ENCODE data around the gene SEMA3F. TPM values are rescaled to one million over a fixed set of nuclear protein-coding genes. Genes with fewer than 3 reads are reported as not detected.

SEMA3F gene
- total and polyA plus RNA-seq, 2 of the 4 experiments (the other 2 are of a cell fraction): 7.3 to 23.3 TPM

GRCh38 chr3:50126287-50127211 lies 28.6 kb upstream of the SEMA3F start:
- Histone ChIP-seq H2BK120ac (ENCODE audit: low read depth, low read length) (peak overlapping the region; percentile 90), H3K27ac (ENCODE audit: insufficient read depth, low read length) (peak overlapping the region; percentile 70), H3K4me2 (ENCODE audit: low read depth, low read length) (peak overlapping the region; percentile 43), H3K27me3 (ENCODE audit: control insufficient read depth, insufficient read depth, low read length) (peaks cover 3% of the 10 kb centered on the region; the same call in 1 of the 2 replicates), H3K4ac (ENCODE audit: low read depth, low read length) (peak overlapping the region; percentile 88), H2BK20ac (ENCODE audit: low read depth, low read length) (peak overlapping the region; percentile 77), H3K9ac (ENCODE audit: low read depth, low read length) (peak overlapping the region; percentile 21; the same call in 1 of the 2 replicates), H3K79me1 (ENCODE audit: low read depth in 1 of 2, low read length in 2 of 2) (peaks cover 0 to 7% of the 10 kb centered on the region in 2 experiments; a peak in 1 of 4 replicates), H3K56ac (ENCODE audit: extremely low read depth, insufficient read depth, low read length) (no peak overlapping the region), H2AK9ac (replicated peaks; ENCODE audit: low read depth, low read length, poor library complexity) (peak overlapping the region; percentile 21), H3K14ac (replicated peaks; ENCODE audit: low read depth, low read length) (peak overlapping the region; percentile 73), H3K18ac (ENCODE audit: low read depth, low read length) (peak overlapping the region; percentile 79), H3K23ac (ENCODE audit: low read depth, low read length) (peak overlapping the region; percentile 39; the same call in 1 of the 2 replicates), H2AFZ (replicated peaks; ENCODE audit: low read length, poor library complexity) (peak overlapping the region; percentile 58), H4K20me1 (ENCODE audit: insufficient read depth, low read length) (0 out of 2 replicates have a peak, but pooled peaks cover 8% of the 10 kb centered on the region), H2BK15ac (ENCODE audit: low read depth, low read length) (peak overlapping the region; percentile 62; the same call in 2 of the 3 replicates), H4K8ac (ENCODE audit: low read depth in 2 of 2, low read length in 2 of 2) (peak overlapping the region; percentile 61 to 77; a peak in 3 of 4 replicates), H2BK5ac (ENCODE audit: low read depth, low read length, poor library complexity, severe bottlenecking) (peak overlapping the region; percentile 64), H3K4me1 (ENCODE audit: control insufficient read depth, insufficient read depth, low read length) (peaks cover 31% of the 10 kb centered on the region), H3K4me3 (ENCODE audit: insufficient read depth, low read depth, low read length) (no peak overlapping the region), H3K9me3 (ENCODE audit: control insufficient read depth, insufficient read depth, low read length) (no peaks in the 10 kb centered on the region), H4K5ac (ENCODE audit: low read depth, low read length) (peak overlapping the region; percentile 82), H3K36me3 (ENCODE audit: control insufficient read depth, insufficient read depth, low read length) (no peaks in the 10 kb centered on the region), H3K9me1 (ENCODE audit: insufficient read depth, low read length) (peaks cover 20% of the 10 kb centered on the region; the same call in 1 of the 2 replicates), H4K91ac (ENCODE audit: insufficient read depth, low read depth, low read length) (peak overlapping the region; percentile 85), H2AK5ac (ENCODE audit: low read depth, low read length) (peak overlapping the region; percentile 74)
- BruUV-seq (replicated peaks): no TSS peak
- in situ Hi-C loops (cut with MboI; ENCODE audit: low sequenced_read_pairs): no loop called here
- POLR2A ChIA-PET (ENCODE audit: unreplicated experiment): interaction anchor here (0.7 kb wide), 1 partner anchor 183 kb away, joined by 3 read pairs; no protein-coding TSS in a partner anchor
- 40% methylated on average over 2 of the region's 16 CpGs; no CpG with 5 or more reads in 1 of the 2 experiments for WGBS, 2 experiments (ENCODE audit: extremely low coverage in 2 of 2, insufficient read length in 1 of 2)
- peak; percentile 50; the same call in 1 of the 2 replicates for TF ChIP-seq MAZ (IDR thresholded peaks at IDR 0.05; ENCODE audit: borderline replicate concordance, low read depth, low read length)
- TF ChIP-seq, protein P1, sequence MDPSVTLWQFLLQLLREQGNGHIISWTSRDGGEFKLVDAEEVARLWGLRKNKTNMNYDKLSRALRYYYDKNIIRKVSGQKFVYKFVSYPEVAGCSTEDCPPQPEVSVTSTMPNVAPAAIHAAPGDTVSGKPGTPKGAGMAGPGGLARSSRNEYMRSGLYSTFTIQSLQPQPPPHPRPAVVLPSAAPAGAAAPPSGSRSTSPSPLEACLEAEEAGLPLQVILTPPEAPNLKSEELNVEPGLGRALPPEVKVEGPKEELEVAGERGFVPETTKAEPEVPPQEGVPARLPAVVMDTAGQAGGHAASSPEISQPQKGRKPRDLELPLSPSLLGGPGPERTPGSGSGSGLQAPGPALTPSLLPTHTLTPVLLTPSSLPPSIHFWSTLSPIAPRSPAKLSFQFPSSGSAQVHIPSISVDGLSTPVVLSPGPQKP (IDR thresholded peaks at IDR 0.05; ENCODE audit: borderline replicate concordance, low read depth, low read length): no peak
- dilution Hi-C loops (cut with HindIII; ENCODE audit: low sequenced_read_pairs, unreplicated experiment): no loop called here
- intact Hi-C loops (cut with micrococcal nuclease): no loop called here
- CTCF ChIA-PET: interaction anchor here (0.7 to 1.0 kb wide), 2 partner anchors 62 to 68 kb away, joined by 3 read pairs; no protein-coding TSS in a partner anchor
- DNase-seq (peak; percentile 45), ATAC-seq (ENCODE audit: low read depth) (peak; percentile 64)
